IMR-90 (cell line): ENCODE data around the gene LCN10. TPM values are rescaled to one million over a fixed set of nuclear protein-coding genes. Genes with fewer than 3 reads are reported as not detected.

ENCODE experiments used
- ATAC-seq: fragments of 200-7000 bp; cut with Tn5 transposase; 2 replicates; pipeline ENCODE4 v1.9.1; 2020; ENCODE audit warnings: low read depth, mild to moderate bottlenecking, moderate library complexity
- BruUV-seq: library from RNA; stranded (reverse); fragments of 400-500 nt; replicated peaks from 2 replicates; lab custom pipeline; 2021; lab: Mats Ljungman, UMichigan
- CTCF ChIA-PET: fragments of 300-600 bp; formaldehyde crosslinking; extraction: SDS; loops from one replicate; lab custom pipeline; 2021; ENCODE audit warnings: antibody characterized with exemption; lab: Yijun Ruan, JAX
- POLR2A ChIA-PET: fragments of 300-600 bp; sonication (Branson Sonifier 250); formaldehyde crosslinking; loops from one replicate; lab custom pipeline; 2022; ENCODE audit warnings: antibody characterized with exemption; ENCODE audit not compliant: unreplicated experiment; lab: Charles Lee
- DNase-seq: peaks from one replicate; pipeline ENCODE4 v3.0.0; 2013
- H2AFZ ChIP-seq: replicated peaks from 2 replicates; pipeline ENCODE3; 2013; ENCODE audit warnings: low read length, mild to moderate bottlenecking; ENCODE audit not compliant: poor library complexity
- H2AK5ac ChIP-seq: 2 replicates; pipeline ENCODE4 v1.6.1; 2013; ENCODE audit warnings: low read depth, low read length, inconsistent platforms
- H2AK9ac ChIP-seq: replicated peaks from 2 replicates; pipeline ENCODE3; 2013; ENCODE audit warnings: mild to moderate bottlenecking, low read depth, low read length, moderate library complexity; ENCODE audit not compliant: poor library complexity
- H2BK120ac ChIP-seq: 2 replicates; pipeline ENCODE4 v1.6.1; 2013; ENCODE audit warnings: low read depth, low read length, inconsistent platforms
- H2BK15ac ChIP-seq: 3 replicates; pipeline ENCODE4 v1.6.1; 2013; ENCODE audit warnings: low read depth, low read length, inconsistent platforms
- H2BK20ac ChIP-seq: 2 replicates; pipeline ENCODE4 v1.6.1; 2013; ENCODE audit warnings: low read depth, mild to moderate bottlenecking, inconsistent platforms, low read length, moderate library complexity
- H2BK5ac ChIP-seq: 2 replicates; pipeline ENCODE4 v1.6.1; 2013; ENCODE audit warnings: mild to moderate bottlenecking, low read depth, low read length, inconsistent platforms; ENCODE audit not compliant: poor library complexity, severe bottlenecking
- H3K14ac ChIP-seq: replicated peaks from 2 replicates; pipeline ENCODE4 v1.6.1; 2013; ENCODE audit warnings: low read depth, low read length, inconsistent platforms
- H3K18ac ChIP-seq: 2 replicates; pipeline ENCODE4 v1.6.1; 2013; ENCODE audit warnings: low read depth, low read length, control low read depth
- H3K23ac ChIP-seq: 2 replicates; pipeline ENCODE4 v1.6.1; 2013; ENCODE audit warnings: low read depth, low read length, inconsistent platforms
- H3K27ac ChIP-seq: 2 replicates; pipeline ENCODE4 v1.5.1; 2013; ENCODE audit warnings: mild to moderate bottlenecking, control low read depth, low read length; ENCODE audit not compliant: insufficient read depth
- H3K27me3 ChIP-seq: 2 replicates; pipeline ENCODE4 v1.6.1; 2013; ENCODE audit warnings: low read length; ENCODE audit not compliant: control insufficient read depth, insufficient read depth
- H3K36me3 ChIP-seq: 2 replicates; pipeline ENCODE4 v1.6.1; 2013; ENCODE audit warnings: low read length, mixed read lengths; ENCODE audit not compliant: control insufficient read depth, insufficient read depth
- H3K4ac ChIP-seq: 2 replicates; pipeline ENCODE4 v1.6.1; 2013; ENCODE audit warnings: low read depth, low read length, inconsistent platforms
- H3K4me1 ChIP-seq: 2 replicates; pipeline ENCODE4 v1.6.1; 2013; ENCODE audit warnings: low read length, mixed read lengths; ENCODE audit not compliant: control insufficient read depth, insufficient read depth
- H3K4me2 ChIP-seq: 2 replicates; pipeline ENCODE4 v1.6.1; 2013; ENCODE audit warnings: low read depth, mild to moderate bottlenecking, control low read depth, low read length, moderate library complexity
- H3K4me3 ChIP-seq: 2 replicates; pipeline ENCODE4 v1.5.1; 2013; ENCODE audit warnings: low read depth, mild to moderate bottlenecking, control low read depth, low read length, moderate library complexity; ENCODE audit not compliant: insufficient read depth
- H3K56ac ChIP-seq: 2 replicates; pipeline ENCODE4 v1.6.1; 2013; ENCODE audit warnings: low read length, inconsistent platforms; ENCODE audit not compliant: insufficient read depth; ENCODE audit errors: extremely low read depth
- H3K79me1 ChIP-seq, 2 experiments: 2 replicates each; pipeline ENCODE4 v1.6.1; 2013; ENCODE audit warnings: low read length in 2 of 2, inconsistent platforms in 1 of 2, low read depth in 1 of 2
- H3K9ac ChIP-seq: 2 replicates; pipeline ENCODE4 v1.6.1; 2013; ENCODE audit warnings: low read depth, low read length, control low read depth
- H3K9me1 ChIP-seq: 2 replicates; pipeline ENCODE4 v1.6.1; 2013; ENCODE audit warnings: low read length, inconsistent platforms; ENCODE audit not compliant: insufficient read depth
- H3K9me3 ChIP-seq: 2 replicates; pipeline ENCODE4 v1.6.1; 2013; ENCODE audit warnings: low read length; ENCODE audit not compliant: control insufficient read depth, insufficient read depth
- H4K20me1 ChIP-seq: 2 replicates; pipeline ENCODE4 v1.6.1; 2013; ENCODE audit warnings: low read length, inconsistent platforms; ENCODE audit not compliant: insufficient read depth
- H4K5ac ChIP-seq: 2 replicates; pipeline ENCODE4 v1.6.1; 2013; ENCODE audit warnings: mild to moderate bottlenecking, low read depth, low read length, control low read depth
- H4K8ac ChIP-seq, 2 experiments: 2 replicates each; pipeline ENCODE4 v1.6.1; 2013; ENCODE audit warnings: low read depth in 2 of 2, low read length in 2 of 2, control low read depth in 1 of 2, inconsistent platforms in 1 of 2
- H4K91ac ChIP-seq: 2 replicates; pipeline ENCODE4 v1.6.1; 2013; ENCODE audit warnings: low read depth, low read length, inconsistent platforms; ENCODE audit not compliant: insufficient read depth
- CHD1 ChIP-seq: IDR thresholded peaks from 2 replicates; pipeline ENCODE4 v1.6.1; 2012; ENCODE audit warnings: low read depth, low read length, improper control_type of control experiment
- ELK1 ChIP-seq: fragments of 150-350 bp; IDR thresholded peaks from 2 replicates; pipeline ENCODE4 v1.6.1; 2016; ENCODE audit warnings: low read depth, mild to moderate bottlenecking, low read length, moderate library complexity, borderline replicate concordance
- FOS ChIP-seq: fragments of 150-350 bp; IDR thresholded peaks from 2 replicates; pipeline ENCODE4 v1.6.1; 2016; ENCODE audit warnings: low read depth, low read length
- MAFK ChIP-seq: IDR thresholded peaks from 2 replicates; pipeline ENCODE4 v1.6.1; 2012; ENCODE audit warnings: low read depth, low read length, improper control_type of control experiment
- MAZ ChIP-seq: IDR thresholded peaks from 2 replicates; pipeline ENCODE4 v1.6.1; 2012; ENCODE audit warnings: low read depth, mild to moderate bottlenecking, low read length, improper control_type of control experiment, moderate library complexity, borderline replicate concordance
- NFE2L2 ChIP-seq: fragments of 150-350 bp; IDR thresholded peaks from 2 replicates; pipeline ENCODE4 v1.6.1; 2016; ENCODE audit warnings: low read depth, mild to moderate bottlenecking, low read length
- POLR2A ChIP-seq: IDR thresholded peaks from 2 replicates; pipeline ENCODE4 v1.6.1; 2012; ENCODE audit warnings: mild to moderate bottlenecking, low read depth, low read length
- RAD21 ChIP-seq: IDR thresholded peaks from 2 replicates; pipeline ENCODE4 v1.6.1; 2012; ENCODE audit warnings: low read length, improper control_type of control experiment
- USF2 ChIP-seq: fragments of 150-350 bp; IDR thresholded peaks from 2 replicates; pipeline ENCODE4 v1.6.1; 2017; ENCODE audit warnings: mild to moderate bottlenecking, antibody characterized with exemption, low read length, low read depth
- WGBS, 2 experiments: methylation state at CpG; one replicate each; pipeline versions ENCODE4 v1.1.5 to v1.1.7; 2013; ENCODE audit warnings: missing lambda C conversion rate in 2 of 2; ENCODE audit not compliant: insufficient read length in 1 of 2; ENCODE audit errors: extremely low coverage in 2 of 2; 5-methylcytosine and 5-hydroxymethylcytosine counted together
- dilution Hi-C: fragments of 300-500 bp; cut with HindIII; formaldehyde crosslinking; loops from one replicate; pipeline ENCODE4 v1.14.3; 2018; ENCODE audit warnings: low sequenced_read_pairs; ENCODE audit not compliant: unreplicated experiment
- in situ Hi-C: fragments of 300-500 bp; cut with MboI; formaldehyde crosslinking; loops from 3 replicates; pipeline ENCODE4 v1.14.3; 2019; ENCODE audit warnings: low sequenced_read_pairs, inconsistent platforms, mixed read lengths
- intact Hi-C: fragments of 100-400 bp; cut with micrococcal nuclease; formaldehyde crosslinking; loops from 2 replicates; pipeline ENCODE4 v1.10.0; 2022
- polyA plus RNA-seq, 3 experiments: library from polyadenylated mRNA; depleted of rRNA; stranded (reverse); fragments of >200 nt; gene quantifications; 2 replicates each; pipeline ENCODE4 v1.2.3, GENCODE V29; 2012; ENCODE audit warnings: low replicate concordance in 1 of 3
- total RNA-seq: library from RNA; depleted of rRNA; stranded (reverse); fragments of >200 nt; gene quantifications from 2 replicates; pipeline ENCODE4 v1.2.3, GENCODE V29; 2012

Gene LCN10
- total and polyA plus RNA-seq, 2 of the 4 experiments (the other 2 are of a cell fraction): not detected

- no peak overlapping the region for H3K56ac ChIP-seq
- H3K18ac ChIP-seq: no peak overlapping the region
- no TSS peak for BruUV-seq
- in situ Hi-C loops: no loop called here
- H3K9me1 ChIP-seq: no peaks in the 10 kb centered on the region
- no peak overlapping the region for H2BK5ac ChIP-seq
- no peak overlapping the region for H3K23ac ChIP-seq
- 76% methylated on average over 6 of the region's 12 CpGs; no CpG with 5 or more reads in 1 of the 2 experiments for WGBS, 2 experiments
- H2BK15ac ChIP-seq: no peak overlapping the region
- no peak overlapping the region for H3K4me3 ChIP-seq
- H2AK5ac ChIP-seq: no peak overlapping the region
- CTCF ChIA-PET: interaction anchor here (1.2 kb wide), 1 partner anchor 23 kb away, joined by 7 read pairs; the partner anchor contains the start of gene LCN8
- H4K20me1 ChIP-seq: no peaks in the 10 kb centered on the region
- H2BK20ac ChIP-seq: no peak overlapping the region
- H3K4me2 ChIP-seq: no peak overlapping the region
- peaks cover 23% of the 10 kb centered on the region for H3K27me3 ChIP-seq
- H3K4me1 ChIP-seq: no peaks in the 10 kb centered on the region
- no peak overlapping the region for H4K8ac ChIP-seq
- ATAC-seq (no peak), DNase-seq (no peak)
- TF ChIP-seq MAZ (no peak), MAFK (no peak), USF2 (no peak), RAD21 (no peak), POLR2A (no peak), NFE2L2 (no peak), CHD1 (no peak), ELK1 (no peak), FOS (no peak)
- no peak overlapping the region for H4K5ac ChIP-seq
- H3K79me1 ChIP-seq: peaks cover 0 to 15% of the 10 kb centered on the region in 2 experiments; a peak in 2 of 4 replicates
- H2AK9ac ChIP-seq: no peak overlapping the region
- POLR2A ChIA-PET: interaction anchor here (0.5 kb wide), 1 partner anchor 15 kb away, joined by 3 read pairs; no protein-coding TSS in a partner anchor
- intact Hi-C loops: no loop called here
- H3K14ac ChIP-seq: no peak overlapping the region
- H3K9me3 ChIP-seq: no peaks in the 10 kb centered on the region
- no peak overlapping the region for H3K4ac ChIP-seq
- H4K91ac ChIP-seq: no peak overlapping the region
- dilution Hi-C loops: no loop called here
- H3K9ac ChIP-seq: no peak overlapping the region
- H3K27ac ChIP-seq: no peak overlapping the region
- H2BK120ac ChIP-seq: no peak overlapping the region
- no peak overlapping the region for H2AFZ ChIP-seq
- no peaks in the 10 kb centered on the region for H3K36me3 ChIP-seq
Observed at GRCh38 chr9:136734837-136735496, 7.8 kb downstream of the LCN10 start.
